ENCODE measurements around the gene SLC1A7. TPM values are rescaled to one million over a fixed set of nuclear protein-coding genes. Genes with fewer than 3 reads are reported as not detected.

SLC1A7 gene
- total RNA-seq, 1 donor from 2014 or later = not detected

DNA sequence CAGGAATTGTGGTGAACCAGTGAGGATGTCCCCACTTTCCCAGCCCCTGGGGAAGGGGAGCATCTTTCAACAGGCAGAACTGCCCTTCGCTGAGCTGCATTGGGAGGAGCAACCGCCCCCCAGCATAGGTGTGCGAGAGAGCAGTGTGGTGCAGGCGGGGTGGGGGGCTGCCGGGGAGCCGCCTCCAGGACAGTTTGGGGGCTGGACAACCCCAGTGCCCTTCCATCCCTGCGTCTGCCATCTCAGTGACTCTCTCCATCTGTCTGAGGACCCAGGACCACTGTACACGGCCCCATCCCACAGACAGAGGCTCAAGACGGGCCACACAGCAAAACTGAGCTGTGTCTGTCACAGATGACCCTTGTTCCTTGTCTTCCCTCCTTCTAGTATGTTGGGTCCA, 66.3 kb downstream of the SLC1A7 start:
- H3K27me3 Mint-ChIP-seq = peaks cover 4% of the 10 kb centered on the region
- H3K4me1 Mint-ChIP-seq (ENCODE audit: unreplicated experiment) = no peaks in the 10 kb centered on the region
- no peaks in the 10 kb centered on the region for H3K9me3 Mint-ChIP-seq
- DNase-seq (ENCODE audit: extremely low spot score, unreplicated experiment) = no peak
- no peak overlapping the region for H3K27ac Mint-ChIP-seq
- TF ChIP-seq, protein P1, sequence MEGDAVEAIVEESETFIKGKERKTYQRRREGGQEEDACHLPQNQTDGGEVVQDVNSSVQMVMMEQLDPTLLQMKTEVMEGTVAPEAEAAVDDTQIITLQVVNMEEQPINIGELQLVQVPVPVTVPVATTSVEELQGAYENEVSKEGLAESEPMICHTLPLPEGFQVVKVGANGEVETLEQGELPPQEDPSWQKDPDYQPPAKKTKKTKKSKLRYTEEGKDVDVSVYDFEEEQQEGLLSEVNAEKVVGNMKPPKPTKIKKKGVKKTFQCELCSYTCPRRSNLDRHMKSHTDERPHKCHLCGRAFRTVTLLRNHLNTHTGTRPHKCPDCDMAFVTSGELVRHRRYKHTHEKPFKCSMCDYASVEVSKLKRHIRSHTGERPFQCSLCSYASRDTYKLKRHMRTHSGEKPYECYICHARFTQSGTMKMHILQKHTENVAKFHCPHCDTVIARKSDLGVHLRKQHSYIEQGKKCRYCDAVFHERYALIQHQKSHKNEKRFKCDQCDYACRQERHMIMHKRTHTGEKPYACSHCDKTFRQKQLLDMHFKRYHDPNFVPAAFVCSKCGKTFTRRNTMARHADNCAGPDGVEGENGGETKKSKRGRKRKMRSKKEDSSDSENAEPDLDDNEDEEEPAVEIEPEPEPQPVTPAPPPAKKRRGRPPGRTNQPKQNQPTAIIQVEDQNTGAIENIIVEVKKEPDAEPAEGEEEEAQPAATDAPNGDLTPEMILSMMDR (conservative IDR thresholded peaks at IDR 0.05) = no peak
- no peak overlapping the region for H3K4me3 Mint-ChIP-seq
- no peaks in the 10 kb centered on the region for H3K36me3 Mint-ChIP-seq

DNA sequence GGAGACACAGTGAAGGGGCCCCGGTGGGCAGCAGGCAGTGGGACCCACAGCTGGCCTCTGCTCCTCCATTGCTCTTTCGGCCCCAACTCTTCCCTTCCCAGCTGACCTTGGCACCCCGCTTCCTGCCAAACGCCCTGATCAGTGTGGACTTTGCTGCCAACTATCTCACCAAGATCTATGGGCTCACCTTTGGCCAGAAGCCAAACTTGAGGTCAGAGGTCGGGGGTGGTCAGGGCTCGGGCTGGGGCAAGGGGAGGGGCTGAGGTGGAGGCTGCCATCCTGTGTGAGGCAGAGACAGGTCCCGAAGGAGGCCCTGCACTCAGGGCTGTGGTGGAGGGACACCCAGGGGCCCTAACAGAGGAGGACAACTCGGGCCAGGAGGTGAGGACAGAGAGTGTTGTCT, 66.7 kb downstream of the SLC1A7 start:
- Mint-ChIP-seq H3K36me3 (no peaks in the 10 kb centered on the region), H3K4me3 (no peak overlapping the region), H3K4me1 (ENCODE audit: unreplicated experiment) (no peaks in the 10 kb centered on the region), H3K27ac (no peak overlapping the region), H3K9me3 (no peaks in the 10 kb centered on the region), H3K27me3 (peaks cover 4% of the 10 kb centered on the region)
- no peak for DNase-seq (ENCODE audit: extremely low spot score, unreplicated experiment)
- TF ChIP-seq, protein P1 (conservative IDR thresholded peaks at IDR 0.05) = no peak

DNA sequence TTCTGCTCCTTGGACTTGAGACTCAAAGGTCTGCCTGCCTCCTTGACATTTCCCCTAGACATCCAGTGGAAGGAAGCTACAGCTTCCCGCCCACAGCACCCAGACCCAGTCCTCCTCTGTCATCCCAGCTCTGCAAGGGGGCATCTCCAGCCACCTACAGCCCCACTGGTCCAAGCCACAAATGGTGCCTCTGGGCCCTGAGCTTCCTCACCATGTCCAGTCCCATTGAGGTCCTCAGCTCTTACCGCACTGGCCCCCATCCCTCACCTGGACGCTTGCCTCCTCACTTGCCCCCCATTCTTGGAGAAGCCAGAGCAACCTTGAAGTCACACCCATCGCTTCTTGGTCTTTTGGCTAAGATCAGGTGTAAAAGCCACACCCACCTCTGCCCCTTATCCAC, 67.2 kb downstream of the SLC1A7 start:
- H3K27me3 Mint-ChIP-seq = peaks cover 4% of the 10 kb centered on the region
- no peaks in the 10 kb centered on the region for H3K4me1 Mint-ChIP-seq (ENCODE audit: unreplicated experiment)
- H3K36me3 Mint-ChIP-seq = no peaks in the 10 kb centered on the region
- no peak for DNase-seq (ENCODE audit: extremely low spot score, unreplicated experiment)
- no peaks in the 10 kb centered on the region for H3K9me3 Mint-ChIP-seq
- TF ChIP-seq, protein P1 (conservative IDR thresholded peaks at IDR 0.05) = no peak
- no peak overlapping the region for H3K4me3 Mint-ChIP-seq
- no peak overlapping the region for H3K27ac Mint-ChIP-seq

DNA sequence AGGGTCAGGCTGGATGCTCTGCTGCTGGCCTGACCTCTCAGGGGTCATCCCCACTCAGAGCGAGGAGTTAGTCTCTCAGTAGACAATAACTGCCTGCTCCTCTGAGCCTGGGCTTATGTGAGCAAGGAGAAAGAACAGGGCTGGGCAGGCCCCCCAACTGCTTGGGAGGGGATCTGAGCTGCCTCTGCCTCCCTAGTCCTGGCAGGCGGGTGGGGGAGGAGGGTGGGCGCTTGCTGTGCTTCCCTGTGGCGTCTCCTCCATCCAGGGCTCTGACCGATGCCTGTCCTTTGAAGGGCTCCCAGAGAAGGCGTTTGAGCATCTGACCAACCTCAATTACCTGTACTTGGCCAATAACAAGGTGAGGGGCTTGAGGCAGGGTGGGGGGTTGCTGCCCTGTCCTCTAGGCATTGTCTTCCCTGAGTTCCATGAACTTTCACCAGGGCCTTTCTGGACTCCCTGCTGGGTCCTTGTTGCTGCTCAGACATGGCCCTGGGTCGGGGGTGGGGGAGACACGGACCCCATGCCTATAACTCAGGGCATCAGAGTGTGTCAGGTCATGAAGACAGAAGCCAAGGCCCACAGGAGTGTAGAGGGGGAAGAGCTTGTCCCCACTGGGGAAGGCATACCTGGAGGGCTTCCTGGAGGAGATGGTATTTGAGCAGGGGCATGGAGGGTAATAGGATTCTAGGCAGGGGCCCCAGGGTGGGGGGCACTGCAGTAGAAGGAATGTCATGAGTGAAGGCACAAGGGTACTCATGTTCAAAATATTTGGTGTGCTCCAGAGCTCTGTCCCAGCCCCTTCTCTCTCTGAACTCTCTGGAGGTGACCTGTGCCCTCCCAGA, 67.9 kb downstream of the SLC1A7 start:
- no peak overlapping the region for H3K27ac Mint-ChIP-seq
- H3K4me3 Mint-ChIP-seq = no peak overlapping the region
- H3K4me1 Mint-ChIP-seq (ENCODE audit: unreplicated experiment) = no peaks in the 10 kb centered on the region
- no peaks in the 10 kb centered on the region for H3K9me3 Mint-ChIP-seq
- DNase-seq (ENCODE audit: extremely low spot score, unreplicated experiment) = peak; percentile 42
- no peaks in the 10 kb centered on the region for H3K36me3 Mint-ChIP-seq
- H3K27me3 Mint-ChIP-seq = peaks cover 4% of the 10 kb centered on the region
- TF ChIP-seq, protein P1 (conservative IDR thresholded peaks at IDR 0.05) = no peak

DNA sequence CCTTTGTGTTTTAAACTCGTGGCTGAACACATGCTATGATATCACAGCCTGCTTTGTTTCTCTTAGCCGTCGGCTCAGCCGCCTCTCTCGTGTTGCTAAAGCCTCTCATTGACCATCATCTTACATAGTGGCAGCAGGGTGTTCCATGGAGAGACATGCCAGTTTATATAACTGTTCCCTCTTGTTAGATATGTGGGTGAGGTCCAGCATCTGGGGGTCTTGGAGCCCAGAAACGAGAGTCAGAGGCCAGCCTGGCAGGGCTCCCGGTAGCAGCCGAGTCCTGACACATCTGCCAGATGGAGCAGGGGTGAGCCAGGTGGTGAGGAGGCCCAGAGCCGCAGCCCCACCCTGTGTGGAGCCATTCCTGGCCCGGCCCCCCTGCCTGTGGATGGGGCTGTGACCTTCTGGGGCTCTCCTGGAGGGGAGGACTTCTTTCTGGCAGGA, 68.5 kb downstream of the SLC1A7 start:
- no peaks in the 10 kb centered on the region for H3K4me1 Mint-ChIP-seq (ENCODE audit: unreplicated experiment)
- no peak overlapping the region for H3K27ac Mint-ChIP-seq
- H3K9me3 Mint-ChIP-seq = no peaks in the 10 kb centered on the region
- no peaks in the 10 kb centered on the region for H3K27me3 Mint-ChIP-seq
- no peaks in the 10 kb centered on the region for H3K36me3 Mint-ChIP-seq
- TF ChIP-seq, protein P1 (conservative IDR thresholded peaks at IDR 0.05) = no peak
- DNase-seq (ENCODE audit: extremely low spot score, unreplicated experiment) = peak; percentile 58
- H3K4me3 Mint-ChIP-seq = no peak overlapping the region
